IPS DF 19.7 (cell line): ENCODE data around the gene CD99.
"Not testable (repeated sequence)": the region's sequence is repeated elsewhere in the genome, so short reads cannot be mapped to it uniquely, and the experiment has no call there.

ENCODE experiments used
- DNase-seq: peaks from one replicate; pipeline ENCODE4 v3.0.0-alpha.2; 2013; ENCODE audit warnings: low read depth, low spot score

CD99 gene

DNA sequence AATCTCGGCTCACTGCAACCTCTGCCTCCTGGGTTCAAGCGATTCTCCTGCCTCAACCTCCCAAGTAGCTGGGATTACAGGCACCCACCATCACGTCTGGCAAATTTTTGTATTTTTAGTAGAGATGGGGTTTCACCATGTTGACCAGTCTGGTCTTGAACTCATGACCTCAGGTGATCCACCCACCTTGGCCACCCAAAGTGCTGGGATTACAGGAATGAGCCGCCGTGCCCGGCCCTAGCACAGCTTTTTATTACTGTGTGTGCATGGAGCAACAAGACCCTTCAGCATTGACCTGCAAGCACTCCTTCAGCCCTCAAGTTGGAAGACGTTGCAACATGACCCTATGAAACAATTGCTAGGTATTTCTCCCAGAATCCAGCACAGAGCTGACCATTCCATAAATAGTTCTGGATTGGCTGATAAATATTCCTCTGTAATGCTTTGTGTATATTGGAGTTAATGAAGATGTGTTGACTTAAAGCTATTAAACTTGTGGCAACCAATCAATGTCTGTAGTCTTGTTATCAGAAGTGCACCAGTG, 15.4 kb upstream of the CD99 start:
- DNase-seq: not testable (repeated sequence)

DNA sequence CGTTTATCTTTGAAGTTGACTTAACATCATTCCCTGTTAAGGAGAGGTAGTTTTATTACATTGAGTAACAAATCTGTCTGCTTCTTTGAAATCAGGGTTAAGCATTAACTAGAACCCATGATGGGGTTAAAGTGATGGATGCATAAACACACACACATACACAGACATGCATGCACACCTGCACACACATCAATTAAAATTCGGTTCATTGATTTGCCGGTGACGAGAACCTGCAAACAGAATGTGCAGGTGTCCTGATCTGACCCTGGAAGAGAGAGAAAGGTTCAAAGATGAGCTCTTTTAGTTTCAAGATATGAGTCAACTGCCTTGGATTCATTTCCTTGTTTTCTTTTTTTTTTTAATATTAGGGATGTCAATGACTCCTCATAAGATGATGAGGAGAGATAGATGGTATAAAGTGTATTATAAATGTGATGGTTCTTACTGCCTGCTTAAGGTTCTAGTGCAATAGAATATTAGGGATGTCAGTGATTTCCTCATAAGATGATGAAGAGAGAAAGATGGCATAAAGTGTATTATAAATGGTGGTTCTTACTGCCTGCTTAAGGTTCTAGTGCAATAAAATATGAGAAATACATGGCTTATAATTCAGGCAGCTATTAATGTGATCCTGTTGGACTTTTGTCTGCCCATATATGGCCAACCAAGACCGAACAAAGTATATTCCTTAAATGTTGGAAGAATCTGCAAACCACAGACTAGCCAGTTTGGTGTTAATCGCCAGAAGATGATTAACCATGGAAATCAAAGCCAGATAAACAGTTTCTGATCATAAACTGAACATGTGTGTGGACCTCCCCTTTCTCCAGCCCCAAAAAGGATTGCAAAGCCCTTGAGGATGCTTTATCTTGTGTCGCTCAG, 14.1 kb upstream of the CD99 start:
- DNase-seq: no peak

DNA sequence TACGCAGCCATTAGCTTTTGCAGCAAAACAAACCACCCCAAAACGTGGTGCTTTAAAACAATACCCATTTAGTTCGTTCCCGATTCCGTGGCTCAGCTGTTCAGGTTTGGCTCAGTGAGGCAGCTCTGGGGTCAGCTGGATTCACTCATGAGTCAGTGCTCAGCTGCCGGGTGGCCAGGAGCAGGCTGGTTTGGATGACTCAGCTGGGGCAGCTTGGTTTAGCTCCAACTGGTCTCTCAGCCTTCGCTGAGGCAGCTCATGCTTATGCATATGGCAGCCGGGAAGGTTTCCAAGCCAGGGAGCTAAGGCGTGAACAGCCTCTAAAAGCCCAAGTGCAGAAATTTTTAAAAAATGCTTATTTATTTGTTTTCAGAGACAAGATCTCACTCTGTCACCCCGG, 13.3 kb upstream of the CD99 start:
- DNase-seq: no peak

DNA sequence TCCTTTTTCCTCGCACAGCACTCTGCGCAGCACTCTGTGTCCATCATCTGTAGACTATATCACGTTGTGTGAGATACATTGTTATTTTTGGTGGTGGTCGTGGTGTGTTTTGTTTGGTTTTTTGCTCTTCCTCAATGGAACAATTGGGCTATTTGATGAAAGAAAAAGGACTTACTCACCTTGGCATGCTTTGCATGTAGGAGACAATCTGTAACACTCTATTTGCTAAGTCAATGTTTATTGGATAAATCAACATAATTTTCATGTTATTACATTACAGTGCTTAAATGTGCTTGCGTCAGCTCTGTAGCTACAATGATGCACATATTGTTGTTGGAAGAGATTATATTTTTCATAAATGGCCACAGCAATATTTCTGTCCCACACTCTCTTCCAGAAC, 12.5 kb upstream of the CD99 start:
- no peak for DNase-seq

DNA sequence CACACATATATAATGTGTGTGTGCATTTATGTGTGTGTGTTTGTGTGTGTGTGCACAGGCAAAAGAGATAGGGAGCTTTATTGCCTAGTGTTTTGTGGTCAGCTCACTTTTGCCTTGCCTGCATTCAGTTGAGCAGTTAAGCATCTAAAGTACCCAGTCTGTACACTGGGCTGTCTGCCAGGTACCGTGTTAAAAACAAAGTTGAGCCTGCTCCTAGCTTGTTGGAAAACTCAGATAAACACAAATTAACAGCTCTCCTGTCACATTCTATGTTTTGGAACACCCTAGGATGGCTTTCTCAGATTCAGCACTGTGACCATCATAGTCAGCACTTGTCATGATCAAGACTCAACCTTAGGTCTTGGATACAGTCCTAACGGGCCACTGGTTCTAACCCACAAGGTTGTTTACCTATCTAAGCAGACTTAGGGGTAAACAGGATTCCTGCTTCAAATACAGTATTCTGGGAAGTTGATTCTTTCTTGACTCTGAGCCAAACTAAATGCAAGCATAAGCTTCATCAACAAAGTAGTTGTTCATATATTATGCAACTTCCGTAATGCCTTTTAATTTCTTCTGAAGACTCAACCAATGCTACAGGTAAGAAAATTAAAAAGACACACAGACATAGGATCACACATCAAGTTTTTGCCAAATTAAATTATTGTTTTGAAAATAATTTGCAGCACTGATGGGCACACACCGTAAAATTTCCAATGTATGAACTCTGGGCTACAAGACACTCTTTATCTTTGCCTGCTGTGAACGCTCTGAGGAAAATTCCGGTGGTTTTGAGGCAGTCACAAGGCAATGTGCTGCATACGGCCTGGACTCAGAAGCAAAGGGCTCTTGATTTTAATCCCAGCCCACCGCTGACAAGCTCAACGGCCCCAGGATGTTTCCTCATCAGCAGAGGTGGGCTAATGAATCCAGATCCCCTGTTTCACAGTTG, 11.3 kb upstream of the CD99 start:
- no peak for DNase-seq

DNA sequence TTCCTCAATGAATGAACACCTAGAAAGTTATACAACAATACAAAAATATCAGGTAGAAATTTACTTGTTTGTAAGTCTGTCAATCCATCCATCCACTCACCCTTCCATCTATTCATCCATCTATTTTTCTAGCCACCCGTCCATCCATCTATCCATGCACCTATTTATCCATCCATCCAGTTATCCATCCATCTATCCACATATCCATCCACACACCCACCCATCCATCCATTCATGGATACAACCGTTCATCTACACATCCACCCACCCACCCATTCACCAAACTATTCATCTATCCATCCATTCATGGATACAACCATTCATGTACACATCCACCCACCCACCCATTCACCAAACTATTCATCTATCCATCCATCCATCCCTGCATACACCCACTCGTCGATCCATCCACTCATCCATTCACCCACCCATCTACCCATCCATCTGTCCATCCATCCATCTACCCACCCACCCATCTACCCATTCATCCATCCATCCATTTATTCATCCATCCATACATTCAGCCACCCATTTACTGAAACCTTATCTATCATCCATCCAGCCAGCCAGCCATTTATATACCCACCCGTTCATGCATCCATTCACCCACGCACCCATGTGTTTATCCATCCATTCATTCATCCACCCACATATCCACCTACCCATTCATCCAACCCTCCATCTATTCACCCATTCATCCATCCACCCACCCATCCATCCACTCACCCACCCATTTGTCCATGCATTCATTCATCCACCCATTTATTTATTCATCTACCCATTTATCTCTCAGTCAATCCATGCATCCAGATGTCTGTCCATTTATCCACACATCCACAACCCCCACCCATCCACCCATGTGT, 10.4 kb upstream of the CD99 start:
- no peak for DNase-seq

DNA sequence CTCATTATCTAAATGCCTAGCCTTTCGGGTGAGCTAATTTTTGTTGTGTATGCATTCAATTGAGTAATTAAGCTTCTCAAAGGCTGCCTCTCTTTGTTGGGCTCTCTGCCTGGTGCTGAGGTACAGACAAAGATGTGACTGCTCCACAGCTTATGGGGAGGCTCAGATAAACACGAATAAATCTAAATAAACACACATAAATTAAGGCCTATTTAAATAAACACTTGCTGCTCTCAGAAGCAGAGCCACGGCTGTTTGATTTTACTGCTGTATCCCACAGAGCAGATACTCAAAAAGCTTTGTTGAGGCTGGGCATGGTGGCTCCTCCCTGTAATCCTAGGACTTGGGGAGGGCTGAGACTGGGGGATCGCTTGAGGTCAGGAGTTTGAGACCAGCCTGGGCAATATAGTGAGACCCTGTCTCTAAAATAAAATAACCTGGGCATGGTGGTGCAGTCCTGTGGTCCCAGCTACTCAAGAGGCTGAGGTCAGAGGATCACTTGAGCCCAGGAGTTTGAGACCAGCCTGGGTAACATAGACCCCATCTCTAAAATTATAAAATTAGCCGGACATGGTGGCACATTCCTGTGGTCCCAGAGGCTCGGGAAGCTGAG, 8.4 kb upstream of the CD99 start:
- no peak for DNase-seq

DNA sequence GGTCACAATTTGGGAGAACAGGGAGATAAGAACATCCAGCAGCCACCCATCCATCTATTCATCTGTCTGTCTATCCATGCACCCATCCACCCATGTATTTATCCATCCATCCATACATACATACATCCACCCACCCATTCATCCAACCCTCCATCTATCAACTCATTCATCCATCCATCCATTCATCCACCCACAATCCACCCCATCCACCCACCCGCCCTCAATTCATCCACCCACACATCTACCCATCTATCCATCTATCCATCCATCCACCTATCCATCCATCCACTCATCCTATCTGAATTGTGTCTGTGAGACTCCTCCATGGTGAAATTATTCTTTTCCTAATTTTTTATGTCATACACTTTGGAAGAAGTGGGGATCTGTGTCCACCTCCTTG, 6.8 kb upstream of the CD99 start:
- DNase-seq: no peak

DNA sequence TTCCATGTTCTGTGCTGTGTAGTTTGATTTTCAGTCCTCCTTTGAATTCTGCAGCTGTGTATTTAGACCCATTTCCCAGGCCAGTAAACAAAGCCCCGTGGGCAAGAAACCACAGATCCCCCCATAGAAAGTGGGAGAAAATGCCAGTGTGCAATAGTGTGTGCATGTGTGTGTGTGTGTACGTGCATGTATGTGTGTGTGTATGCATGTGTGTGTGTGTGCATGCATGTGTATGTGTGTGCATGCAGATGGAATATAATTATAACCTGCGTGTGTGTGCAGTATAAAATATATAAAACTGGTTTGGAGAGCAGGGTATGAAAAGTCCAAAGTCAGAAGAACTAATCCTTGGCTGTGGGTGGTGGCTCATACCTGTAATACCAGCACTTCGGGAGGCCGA, 5.2 kb upstream of the CD99 start:
- DNase-seq: no peak

DNA sequence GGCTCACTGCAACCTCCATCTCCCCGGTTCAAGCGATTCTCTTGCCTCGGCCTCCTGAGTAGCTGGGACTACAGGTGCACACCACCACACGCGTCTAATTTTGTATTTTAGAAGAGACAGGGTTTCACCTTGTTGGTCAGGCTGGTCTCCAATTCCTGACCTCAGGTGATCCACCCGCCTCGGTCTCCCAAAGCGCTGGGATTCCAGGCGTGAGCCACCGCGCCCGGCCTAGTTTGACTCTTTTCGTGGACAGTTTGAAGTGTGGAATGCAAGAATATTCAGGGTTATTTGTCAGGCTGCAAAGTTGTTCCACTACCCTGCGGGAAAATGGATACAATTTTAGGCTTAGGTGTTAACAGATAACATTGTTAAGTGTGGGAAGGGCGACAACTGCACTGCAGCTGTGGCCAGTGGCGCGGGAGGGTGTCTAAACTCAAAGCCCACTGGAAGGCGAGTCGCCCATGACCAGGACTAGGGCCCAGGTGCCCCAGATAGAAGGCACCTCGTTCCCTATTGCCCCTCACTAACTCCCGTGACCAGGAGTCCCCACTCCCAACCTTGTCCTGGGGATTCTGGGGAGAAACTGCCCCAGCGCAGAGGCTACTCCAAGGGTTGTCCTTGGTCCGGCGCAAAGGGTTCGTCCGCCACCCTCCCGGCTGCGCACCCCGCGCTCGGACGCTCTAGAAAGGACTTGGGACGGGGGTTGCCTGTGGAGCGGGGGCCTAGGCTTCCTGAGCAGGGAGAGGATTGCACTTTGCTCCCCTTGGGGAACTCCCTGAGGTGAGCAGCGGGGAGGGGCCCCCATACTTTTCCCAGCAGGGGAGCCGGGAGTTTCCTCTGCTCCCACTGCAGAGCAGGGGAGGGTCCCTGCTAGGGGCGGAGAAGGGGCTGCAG, 1.1 kb upstream of the CD99 start:
- DNase-seq: no peak

DNA sequence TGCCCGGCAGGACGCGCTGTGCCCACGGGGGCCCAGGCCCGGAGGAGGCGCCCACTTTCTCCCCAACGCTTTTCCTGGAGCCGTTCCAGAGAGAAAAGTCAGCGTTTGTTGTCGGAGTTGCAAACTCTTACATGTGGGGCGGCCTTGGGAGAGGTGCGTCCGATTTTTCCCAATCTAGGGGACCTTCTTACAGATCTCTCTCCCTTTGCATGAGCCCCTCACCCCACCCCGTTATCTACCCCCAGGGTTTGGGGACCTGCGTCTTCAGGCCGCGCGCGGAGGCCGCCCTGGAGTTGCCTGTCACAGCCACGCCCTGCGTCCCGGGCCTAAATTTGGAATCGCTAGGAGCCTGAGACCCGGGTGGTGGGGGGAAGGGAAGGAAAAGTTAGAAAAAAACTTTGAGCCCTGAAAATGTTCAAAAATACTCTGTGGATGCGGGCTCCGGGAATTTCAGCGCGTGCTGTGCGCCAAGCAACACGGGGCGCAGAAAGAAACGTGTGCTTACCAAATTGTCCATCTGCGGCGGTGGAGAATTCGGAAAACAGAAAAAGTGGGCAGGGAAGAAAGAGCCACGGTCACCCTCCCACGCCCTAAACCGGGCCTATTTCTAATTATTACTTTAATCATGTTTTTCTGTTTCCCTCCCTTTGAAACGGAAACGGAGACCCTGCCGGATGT, 587 bp downstream of the CD99 start:
- no peak for DNase-seq

DNA sequence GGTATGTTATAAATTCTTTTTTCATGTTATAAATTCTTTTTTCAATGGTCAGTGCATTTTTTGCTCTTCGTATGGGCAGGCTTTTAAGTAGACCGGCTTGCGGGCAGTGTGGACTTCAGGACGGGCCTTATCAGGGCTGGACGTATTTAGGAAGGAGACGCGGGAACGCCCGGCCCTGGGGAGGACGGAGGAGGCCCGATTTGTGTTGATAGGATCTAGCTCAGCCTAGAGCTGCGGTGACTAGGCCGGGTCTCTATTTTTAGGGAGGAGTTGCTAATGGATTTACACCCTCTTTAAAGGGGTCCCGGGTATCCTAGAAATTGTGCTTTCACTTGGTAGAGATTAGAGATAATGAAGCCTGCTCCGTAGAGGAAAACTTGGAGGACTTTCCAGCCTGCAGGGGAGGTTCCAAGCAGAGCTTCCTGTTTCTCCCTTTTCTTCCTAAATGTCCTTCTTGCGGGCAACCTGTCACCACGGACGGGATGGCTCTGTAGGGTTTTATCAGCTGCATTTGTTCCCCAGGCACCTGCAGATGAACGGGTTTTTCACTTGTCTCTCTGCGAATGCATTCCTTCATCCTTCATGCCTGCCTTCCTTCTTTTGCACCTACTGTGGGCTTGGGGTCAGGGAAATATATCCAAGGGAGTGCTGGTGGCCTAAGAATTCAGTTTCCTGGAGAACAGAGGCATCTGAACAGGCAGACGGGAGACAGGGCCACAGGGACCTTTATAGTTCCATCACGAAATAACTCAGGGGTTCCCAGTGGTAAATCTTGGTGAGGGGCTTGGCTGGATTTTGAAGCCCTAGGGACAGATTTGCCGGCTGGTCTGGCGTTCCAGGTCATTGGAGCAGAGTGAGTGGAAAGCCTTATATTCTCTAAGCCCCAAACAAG, 1.4 kb downstream of the CD99 start:
- no peak for DNase-seq

DNA sequence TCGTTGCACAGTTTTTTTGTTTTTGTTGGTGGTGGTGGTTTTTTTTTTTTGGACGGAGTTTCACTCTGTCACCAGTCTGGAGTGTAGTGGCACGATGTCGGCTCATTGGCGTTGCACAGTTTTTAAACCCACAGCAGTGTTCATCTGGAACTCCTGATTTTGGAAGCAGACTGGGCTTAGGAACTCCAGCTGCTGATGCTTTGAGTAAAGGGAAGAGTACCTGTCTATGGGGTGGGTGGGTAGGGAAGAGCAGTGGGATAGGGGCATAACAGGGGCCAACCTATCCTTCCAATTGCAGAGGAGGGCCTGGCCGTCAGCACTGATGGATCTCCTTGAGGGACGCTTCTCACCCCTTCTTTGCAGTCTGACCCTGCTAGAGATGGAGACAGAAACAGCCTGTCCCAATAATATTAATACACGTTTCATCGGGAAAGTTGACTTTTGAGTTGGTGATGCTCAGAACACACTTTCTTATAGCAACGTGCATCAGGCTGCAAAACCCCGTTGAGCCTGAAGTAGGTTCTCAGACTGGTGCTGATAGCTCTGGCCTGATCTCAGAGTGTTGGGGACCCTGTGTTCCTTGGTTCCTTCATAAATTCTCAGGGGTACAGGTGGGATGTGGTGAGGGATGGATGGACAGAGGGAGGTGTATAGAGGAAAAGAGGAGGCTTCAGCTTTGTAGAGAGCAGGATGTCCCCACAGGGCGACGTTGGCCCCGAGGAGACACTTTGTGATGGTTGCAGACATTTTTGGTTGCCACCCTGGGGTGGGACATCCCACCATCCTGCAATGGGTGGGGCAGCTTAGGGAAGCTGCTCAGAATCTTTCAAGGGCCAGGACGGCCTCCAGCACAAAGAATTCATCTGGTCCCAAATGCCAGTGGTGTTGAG, 2.3 kb downstream of the CD99 start:
- no peak for DNase-seq

DNA sequence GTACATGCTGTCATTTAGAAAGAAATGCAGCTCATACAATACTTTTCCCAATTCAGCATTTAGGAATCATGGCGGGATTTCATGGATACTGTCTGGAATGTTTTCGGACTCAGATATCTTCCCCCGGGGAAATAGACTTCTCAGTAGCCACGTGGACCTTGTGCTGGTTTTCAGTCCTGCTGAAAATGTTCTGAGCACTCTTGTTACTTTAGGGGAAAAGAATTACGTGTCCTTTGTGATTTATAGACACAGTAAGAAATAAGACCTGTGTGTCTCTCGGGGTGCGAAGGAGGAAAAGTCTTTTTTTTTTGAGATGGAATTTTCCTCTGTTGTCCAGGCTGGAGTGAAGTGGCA, 3.8 kb downstream of the CD99 start:
- no peak for DNase-seq

DNA sequence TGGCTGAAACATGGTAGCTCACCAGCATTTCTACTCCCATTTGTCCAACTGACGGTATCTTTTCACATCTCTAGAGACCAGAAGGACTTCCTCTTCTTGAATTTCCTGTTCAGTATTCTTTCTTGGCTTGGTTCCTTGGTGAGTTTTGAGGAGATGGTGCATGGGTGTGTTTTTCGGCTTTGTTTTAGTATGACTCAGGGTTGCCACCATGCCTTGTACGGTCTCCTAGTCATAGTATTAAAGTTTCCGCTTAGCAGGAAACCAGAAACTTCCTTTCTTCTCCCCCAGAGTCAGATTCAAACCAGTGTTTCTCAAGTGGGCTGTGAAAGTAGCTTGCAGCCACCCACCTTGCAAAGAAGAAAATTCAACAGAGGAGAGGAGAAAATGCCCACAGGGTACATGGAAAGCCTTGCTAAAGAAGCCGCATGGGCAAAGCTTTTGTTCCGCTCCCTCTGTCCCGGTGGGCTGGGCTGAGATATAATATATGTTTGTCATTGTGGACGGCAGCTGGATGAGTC, 5.7 kb downstream of the CD99 start:
- DNase-seq: no peak

DNA sequence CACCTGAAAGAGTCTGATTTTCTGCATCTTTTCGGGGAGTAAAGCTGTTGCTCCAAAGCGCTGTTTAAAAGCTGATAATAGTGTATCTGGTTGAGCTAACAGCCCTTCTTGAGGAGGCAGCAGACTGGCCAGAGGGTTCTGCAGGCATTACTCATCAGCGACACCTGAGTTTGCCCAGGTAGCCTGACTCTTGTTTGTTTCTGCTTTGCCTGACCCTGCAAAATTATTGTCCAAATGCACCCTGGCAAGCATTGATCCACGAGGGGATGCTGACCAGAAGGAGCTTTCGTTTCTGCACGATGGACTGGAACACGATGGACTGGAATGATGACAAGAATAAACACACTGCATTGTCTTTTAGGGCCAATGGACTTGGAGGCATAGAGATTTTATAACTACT, 6.2 kb downstream of the CD99 start:
- no peak for DNase-seq

DNA sequence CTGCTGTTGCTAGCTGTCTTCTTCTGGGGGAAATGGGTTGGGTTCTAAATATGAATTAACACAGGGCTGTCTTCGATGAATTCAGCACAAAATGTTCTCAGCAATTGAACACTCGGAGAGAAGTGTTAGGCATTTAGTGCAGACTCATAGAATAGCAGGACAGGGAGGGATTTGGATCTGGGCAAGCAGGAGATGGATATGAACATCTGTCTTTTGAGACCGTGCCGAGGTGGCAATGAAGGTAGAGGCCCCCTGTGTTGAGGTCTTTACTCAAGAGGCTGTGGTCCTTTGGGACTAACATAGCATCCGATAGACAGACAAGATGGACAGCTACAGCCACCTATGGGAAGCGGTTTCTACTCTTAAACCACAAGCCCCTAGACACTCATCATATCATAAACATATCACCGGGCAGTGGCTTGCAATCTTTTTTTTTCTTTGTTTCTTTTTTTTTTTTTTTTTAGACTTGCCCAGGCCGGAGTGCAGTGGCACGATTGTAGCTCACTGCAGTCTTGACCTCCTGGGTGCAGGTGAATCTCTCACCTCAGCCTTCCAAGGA, 6.7 kb downstream of the CD99 start:
- DNase-seq: no peak
